HEK293T (cell line): ENCODE results near the gene FBRSL1.

Source experiments
- ARNT ChIP-seq: fragments of 450-650 bp; IDR thresholded peaks from 2 replicates; pipeline ENCODE4 v1.6.1; 2017; ENCODE audit warnings: mild to moderate bottlenecking
- BHLHE40 ChIP-seq: fragments of 450-650 bp; IDR thresholded peaks from 2 replicates; pipeline ENCODE4 v1.6.1; 2016; ENCODE audit warnings: mild to moderate bottlenecking, moderate library complexity, borderline replicate concordance
- CTBP1 ChIP-seq: fragments of 450-650 bp; IDR thresholded peaks from 2 replicates; pipeline ENCODE4 v1.6.1; 2016; ENCODE audit warnings: borderline replicate concordance
- FOXA1 ChIP-seq: fragments of 450-650 bp; IDR thresholded peaks from 2 replicates; pipeline ENCODE4 v1.6.1; 2016; ENCODE audit warnings: mild to moderate bottlenecking
- FOXK2 ChIP-seq: fragments of 450-650 bp; IDR thresholded peaks from 2 replicates; pipeline ENCODE4 v1.6.1; 2016; ENCODE audit warnings: mild to moderate bottlenecking
- FOXM1 ChIP-seq: fragments of 450-650 bp; IDR thresholded peaks from 2 replicates; pipeline ENCODE4 v1.6.1; 2017; ENCODE audit warnings: mild to moderate bottlenecking, borderline replicate concordance
- L3MBTL2 ChIP-seq: fragments of 450-650 bp; conservative IDR thresholded peaks from 2 replicates; pipeline ENCODE4 v1.6.1; 2016; ENCODE audit warnings: mild to moderate bottlenecking
- SP1 ChIP-seq: fragments of 450-650 bp; IDR thresholded peaks from 2 replicates; pipeline ENCODE4 v1.6.1; 2017
- SUZ12 ChIP-seq: fragments of 450-650 bp; IDR thresholded peaks from 2 replicates; pipeline ENCODE4 v1.6.1; 2016; ENCODE audit warnings: mild to moderate bottlenecking
- TARDBP ChIP-seq: fragments of 450-650 bp; IDR thresholded peaks from 2 replicates; pipeline ENCODE4 v1.6.1; 2016

DNA sequence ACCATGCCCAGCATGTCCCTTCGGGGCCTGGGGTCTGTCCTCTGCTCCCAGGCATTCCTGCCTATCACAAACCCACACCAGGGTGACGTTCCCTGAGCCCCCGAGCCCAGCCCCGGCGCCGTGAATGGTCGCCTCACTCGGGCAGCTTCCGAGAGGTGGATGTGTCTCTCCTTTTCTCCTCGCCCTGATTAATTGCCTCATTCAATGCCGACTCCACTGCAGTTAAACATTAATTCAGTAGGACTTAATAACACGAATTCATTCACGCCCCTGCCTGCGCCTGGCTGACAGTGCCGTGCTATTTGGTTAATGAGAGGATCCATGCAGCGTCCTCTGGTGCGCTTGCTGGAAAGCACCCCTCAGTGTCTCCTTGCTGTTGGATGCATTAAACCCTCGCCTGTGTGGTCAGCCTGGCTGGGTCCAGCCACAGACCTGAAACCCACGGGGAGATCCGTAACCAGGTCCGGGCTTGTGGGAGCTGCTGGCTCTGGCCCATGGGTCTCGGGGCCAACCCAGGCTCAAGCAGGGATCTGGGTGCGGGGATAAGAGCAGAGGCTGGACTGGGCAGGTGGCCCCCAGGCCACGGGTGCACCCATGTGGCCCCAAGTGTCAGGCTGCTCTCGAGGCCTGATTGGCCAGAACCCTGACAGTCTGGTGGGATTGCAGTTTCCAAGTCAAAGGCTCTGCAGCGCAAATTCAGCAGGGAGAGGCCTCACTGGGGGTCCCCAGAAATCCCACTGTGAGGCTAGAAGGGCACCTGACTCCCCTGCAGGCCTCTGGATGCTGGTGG lies 55.4 kb downstream of the FBRSL1 start:
- TF ChIP-seq SUZ12 (no peak), CTBP1 (no peak), FOXM1 (no peak), FOXK2 (no peak), TARDBP (no peak), BHLHE40 (no peak), ARNT (no peak), L3MBTL2 (peak; percentile 37; the same call in 1 of the 2 replicates), SP1 (no peak), FOXA1 (no peak)
